Transverse colon (tissue), 4 donors: ENCODE measurements around the gene CCDC32.

Experiments used
- EP300 ChIP-seq: sonication (generic); formaldehyde crosslinking; IDR thresholded peaks from one replicate; pipeline ENCODE4 v1.6.1; 2017; ENCODE audit warnings: antibody characterized with exemption, low read depth
- POLR2A ChIP-seq: fragments of 450-650 bp; IDR thresholded peaks from one replicate; pipeline ENCODE4 v1.6.1; 2016; ENCODE audit warnings: antibody characterized with exemption, mild to moderate bottlenecking, moderate library complexity
- POLR2AphosphoS5 ChIP-seq, 3 donors: sonication (generic); formaldehyde crosslinking; IDR thresholded peaks; one replicate each; pipeline ENCODE4 v1.6.1; 2016; ENCODE audit warnings: antibody characterized with exemption in 3 of 3
- TF ChIP-seq, protein P1 (sequence below), 5 experiments: fragments of 200-600 bp in 3 of 5; fragments of 450-650 bp in 2 of 5; sonication (generic) in 3 of 5; IDR thresholded peaks; 1 replicate in 2 of 5; 2 replicates in 3 of 5; pipeline ENCODE4 v1.5.1; 2016 to 2017; ENCODE audit warnings: antibody characterized with exemption in 5 of 5, inconsistent platforms in 3 of 5, mild to moderate bottlenecking in 2 of 5, moderate library complexity in 1 of 5

DNA sequence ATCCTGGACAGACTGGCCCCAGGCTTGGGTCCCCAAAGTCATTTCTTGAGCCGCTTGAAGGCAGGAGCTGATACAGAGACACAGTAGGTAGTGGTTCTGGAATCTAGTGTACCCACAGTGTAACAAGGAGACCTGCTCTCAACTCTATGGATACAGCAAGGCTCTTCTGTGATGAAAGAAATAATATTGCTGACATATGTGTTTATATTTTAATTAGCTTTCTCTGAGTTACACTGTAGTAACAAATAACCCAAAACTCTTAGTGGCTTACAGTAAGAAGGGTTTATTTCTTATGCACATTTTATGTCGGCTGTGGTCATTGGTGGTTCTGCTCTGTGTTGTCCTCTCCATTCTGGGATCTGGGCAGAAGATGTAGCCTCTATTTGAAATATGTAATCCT, 48.5 kb downstream of the CCDC32 start:
- TF ChIP-seq, protein P1, sequence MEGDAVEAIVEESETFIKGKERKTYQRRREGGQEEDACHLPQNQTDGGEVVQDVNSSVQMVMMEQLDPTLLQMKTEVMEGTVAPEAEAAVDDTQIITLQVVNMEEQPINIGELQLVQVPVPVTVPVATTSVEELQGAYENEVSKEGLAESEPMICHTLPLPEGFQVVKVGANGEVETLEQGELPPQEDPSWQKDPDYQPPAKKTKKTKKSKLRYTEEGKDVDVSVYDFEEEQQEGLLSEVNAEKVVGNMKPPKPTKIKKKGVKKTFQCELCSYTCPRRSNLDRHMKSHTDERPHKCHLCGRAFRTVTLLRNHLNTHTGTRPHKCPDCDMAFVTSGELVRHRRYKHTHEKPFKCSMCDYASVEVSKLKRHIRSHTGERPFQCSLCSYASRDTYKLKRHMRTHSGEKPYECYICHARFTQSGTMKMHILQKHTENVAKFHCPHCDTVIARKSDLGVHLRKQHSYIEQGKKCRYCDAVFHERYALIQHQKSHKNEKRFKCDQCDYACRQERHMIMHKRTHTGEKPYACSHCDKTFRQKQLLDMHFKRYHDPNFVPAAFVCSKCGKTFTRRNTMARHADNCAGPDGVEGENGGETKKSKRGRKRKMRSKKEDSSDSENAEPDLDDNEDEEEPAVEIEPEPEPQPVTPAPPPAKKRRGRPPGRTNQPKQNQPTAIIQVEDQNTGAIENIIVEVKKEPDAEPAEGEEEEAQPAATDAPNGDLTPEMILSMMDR (IDR thresholded peaks at IDR 0.05), result no peak
- TF ChIP-seq POLR2A (no peak), POLR2AphosphoS5 (IDR thresholded peaks at IDR 0.05) (no peak), EP300 (no peak)
